Measurements from ENCODE around the gene CDKAL1. TPM values are rescaled to one million over a fixed set of nuclear protein-coding genes. Genes with fewer than 3 reads are reported as not detected.

The CDKAL1 gene
- total RNA-seq, 2 experiments from 2014 or later, result 21.2 to 23.0 TPM

- POLR2A ChIA-PET, result no interaction called here
- peaks cover 4% of the 10 kb centered on the region for H3K4me1 Mint-ChIP-seq
These were observed 663.9 kb downstream of the CDKAL1 start for GRCh38 chr6:21198032-21198640.

GRCh38 chr6:21199262-21199661 lies 665.0 kb downstream of the CDKAL1 start:
- CTCF ChIA-PET, result no interaction called here
- Mint-ChIP-seq H3K4me3 (no peak overlapping the region), H3K36me3 (ENCODE audit: low read depth) (no peaks in the 10 kb centered on the region), H3K27me3 (no peaks in the 10 kb centered on the region), H3K4me1 (peaks cover 4% of the 10 kb centered on the region), H3K27ac (no peak overlapping the region), H3K9me3 (no peaks in the 10 kb centered on the region)
- POLR2A ChIA-PET, result no interaction called here
- no peak for DNase-seq

More at GRCh38 chr6:21198032-21198640, 663.9 kb downstream of the CDKAL1 start:
- Mint-ChIP-seq H3K4me3 (no peak overlapping the region), H3K27ac (no peak overlapping the region), H3K36me3 (ENCODE audit: low read depth) (peaks cover 5% of the 10 kb centered on the region), H3K9me3 (peaks cover under 1% of the 10 kb centered on the region), H3K27me3 (no peaks in the 10 kb centered on the region)
- CTCF ChIA-PET, result no interaction called here
- DNase-seq, result no peak

- DNase-seq, result no peak
- no peak overlapping the region for H3K27ac Mint-ChIP-seq
- H3K4me1 Mint-ChIP-seq, result peaks cover 4% of the 10 kb centered on the region
- ChIA-PET CTCF (no interaction called here), POLR2A (no interaction called here)
- H3K9me3 Mint-ChIP-seq, result no peaks in the 10 kb centered on the region
- H3K36me3 Mint-ChIP-seq (ENCODE audit: low read depth), result peaks cover 7% of the 10 kb centered on the region
- H3K27me3 Mint-ChIP-seq, result no peaks in the 10 kb centered on the region
- no peak overlapping the region for H3K4me3 Mint-ChIP-seq
These were observed 666.0 kb downstream of the CDKAL1 start for GRCh38 chr6:21200134-21200870.

GRCh38 chr6:21201187-21201586 lies 666.9 kb downstream of the CDKAL1 start:
- no peak for DNase-seq
- H3K4me1 Mint-ChIP-seq, result peaks cover 4% of the 10 kb centered on the region
- no peaks in the 10 kb centered on the region for H3K27me3 Mint-ChIP-seq
- no peak overlapping the region for H3K4me3 Mint-ChIP-seq
- ChIA-PET POLR2A (no interaction called here), CTCF (no interaction called here)
- H3K36me3 Mint-ChIP-seq (ENCODE audit: low read depth), result peaks cover 8% of the 10 kb centered on the region
- no peak overlapping the region for H3K27ac Mint-ChIP-seq
- peaks cover 3% of the 10 kb centered on the region for H3K9me3 Mint-ChIP-seq

- peaks cover 11% of the 10 kb centered on the region for H3K36me3 Mint-ChIP-seq (ENCODE audit: low read depth)
- peaks cover 4% of the 10 kb centered on the region for H3K4me1 Mint-ChIP-seq
- ChIA-PET CTCF (no interaction called here), POLR2A (no interaction called here)
- H3K27me3 Mint-ChIP-seq, result no peaks in the 10 kb centered on the region
- H3K4me3 Mint-ChIP-seq, result no peak overlapping the region
- DNase-seq, result no peak
- H3K27ac Mint-ChIP-seq, result no peak overlapping the region
- peaks cover 4% of the 10 kb centered on the region for H3K9me3 Mint-ChIP-seq
These were observed 667.5 kb downstream of the CDKAL1 start for GRCh38 chr6:21201637-21202350.

- H3K4me3 Mint-ChIP-seq, result no peak overlapping the region
- H3K36me3 Mint-ChIP-seq (ENCODE audit: low read depth), result peaks cover 11% of the 10 kb centered on the region
- CTCF ChIA-PET, result interaction anchor here (0.7 kb wide), 1 partner anchor 637 kb away, joined by 4 read pairs; no protein-coding TSS in a partner anchor
These were observed 668.3 kb downstream of the CDKAL1 start for GRCh38 chr6:21202521-21202920.

GRCh38 chr6:21204951-21205350 lies 670.7 kb downstream of the CDKAL1 start:
- Mint-ChIP-seq H3K27ac (no peak overlapping the region), H3K27me3 (no peaks in the 10 kb centered on the region), H3K36me3 (ENCODE audit: low read depth) (peaks cover 11% of the 10 kb centered on the region), H3K4me3 (no peak overlapping the region), H3K9me3 (peaks cover 4% of the 10 kb centered on the region), H3K4me1 (no peaks in the 10 kb centered on the region)
- ChIA-PET CTCF (no interaction called here), POLR2A (no interaction called here)
- DNase-seq, result no peak

More at GRCh38 chr6:21202521-21202920, 668.3 kb downstream of the CDKAL1 start:
- H3K9me3 Mint-ChIP-seq, result peaks cover 4% of the 10 kb centered on the region
- no peak overlapping the region for H3K27ac Mint-ChIP-seq
- DNase-seq, result no peak
- H3K27me3 Mint-ChIP-seq, result no peaks in the 10 kb centered on the region
- peaks cover 4% of the 10 kb centered on the region for H3K4me1 Mint-ChIP-seq
- POLR2A ChIA-PET, result no interaction called here

- Mint-ChIP-seq H3K9me3 (peaks cover 10% of the 10 kb centered on the region), H3K36me3 (ENCODE audit: low read depth) (peaks cover 11% of the 10 kb centered on the region), H3K4me1 (no peaks in the 10 kb centered on the region), H3K4me3 (no peak overlapping the region), H3K27me3 (no peaks in the 10 kb centered on the region), H3K27ac (no peak overlapping the region)
- CTCF ChIA-PET, result no interaction called here
- no peak for DNase-seq
- POLR2A ChIA-PET, result no interaction called here
These were observed 674.0 kb downstream of the CDKAL1 start for GRCh38 chr6:21208081-21208795.

GRCh38 chr6:21208796-21209186 lies 674.5 kb downstream of the CDKAL1 start:
- CTCF ChIA-PET, result no interaction called here
- H3K36me3 Mint-ChIP-seq (ENCODE audit: low read depth), result peaks cover 11% of the 10 kb centered on the region

GRCh38 chr6:21213492-21213891 lies 679.2 kb downstream of the CDKAL1 start:
- Mint-ChIP-seq H3K36me3 (ENCODE audit: low read depth) (no peaks in the 10 kb centered on the region), H3K4me3 (no peak overlapping the region), H3K27ac (no peak overlapping the region), H3K4me1 (no peaks in the 10 kb centered on the region), H3K27me3 (no peaks in the 10 kb centered on the region), H3K9me3 (peaks cover 6% of the 10 kb centered on the region)
- DNase-seq, result no peak
- ChIA-PET CTCF (no interaction called here), POLR2A (no interaction called here)

More at GRCh38 chr6:21208796-21209186, 674.5 kb downstream of the CDKAL1 start:
- POLR2A ChIA-PET, result no interaction called here
- H3K4me3 Mint-ChIP-seq, result no peak overlapping the region
- no peak for DNase-seq
- no peaks in the 10 kb centered on the region for H3K27me3 Mint-ChIP-seq
- peaks cover 10% of the 10 kb centered on the region for H3K9me3 Mint-ChIP-seq
- H3K4me1 Mint-ChIP-seq, result no peaks in the 10 kb centered on the region
- no peak overlapping the region for H3K27ac Mint-ChIP-seq

- no peak for DNase-seq
- H3K27ac Mint-ChIP-seq, result no peak overlapping the region
- no peaks in the 10 kb centered on the region for H3K4me1 Mint-ChIP-seq
- peaks cover 6% of the 10 kb centered on the region for H3K9me3 Mint-ChIP-seq
- H3K36me3 Mint-ChIP-seq (ENCODE audit: low read depth), result no peaks in the 10 kb centered on the region
- no peaks in the 10 kb centered on the region for H3K27me3 Mint-ChIP-seq
- no peak overlapping the region for H3K4me3 Mint-ChIP-seq
- POLR2A ChIA-PET, result no interaction called here
- CTCF ChIA-PET, result no interaction called here
These were observed 680.6 kb downstream of the CDKAL1 start for GRCh38 chr6:21214738-21215448.

GRCh38 chr6:21219241-21219640 lies 685.0 kb downstream of the CDKAL1 start:
- Mint-ChIP-seq H3K9me3 (no peaks in the 10 kb centered on the region), H3K4me1 (no peaks in the 10 kb centered on the region), H3K4me3 (no peak overlapping the region), H3K36me3 (ENCODE audit: low read depth) (no peaks in the 10 kb centered on the region), H3K27ac (no peak overlapping the region), H3K27me3 (no peaks in the 10 kb centered on the region)
- ChIA-PET POLR2A (no interaction called here), CTCF (no interaction called here)
- DNase-seq, result no peak

GRCh38 chr6:21219856-21220255 lies 685.6 kb downstream of the CDKAL1 start:
- Mint-ChIP-seq H3K36me3 (ENCODE audit: low read depth) (no peaks in the 10 kb centered on the region), H3K4me1 (no peaks in the 10 kb centered on the region), H3K4me3 (no peak overlapping the region), H3K9me3 (no peaks in the 10 kb centered on the region), H3K27ac (no peak overlapping the region), H3K27me3 (no peaks in the 10 kb centered on the region)
- ChIA-PET POLR2A (no interaction called here), CTCF (no interaction called here)
- DNase-seq, result no peak

Measured in activated CD4-positive, alpha-beta memory T cell treated with anti-CD3 and anti-CD28 coated beads, Interleukin-2, amount 10 ng/mL, durations not matched to agents 7 days and 5 days (primary cell).